BJ (cell line): ENCODE results near the gene RBBP5. TPM values are rescaled to one million over a fixed set of nuclear protein-coding genes. Genes with fewer than 3 reads are reported as not detected.

Experiments used
- CTCF ChIA-PET: fragments of 350-600 bp; formaldehyde crosslinking; extraction: SDS; loops from one replicate; lab custom pipeline; 2021; ENCODE audit warnings: antibody characterized with exemption, inconsistent platforms; lab: Yijun Ruan, JAX
- POLR2A ChIA-PET: fragments of 300-600 bp; sonication (Branson Sonifier 250); formaldehyde crosslinking; extraction: SDS; loops from one replicate; lab custom pipeline; 2021; ENCODE audit warnings: antibody characterized with exemption; lab: Charles Lee
- DNase-seq: peaks from one replicate; pipeline ENCODE4 v3.0.0-alpha.2; 2011; ENCODE audit warnings: low read depth
- H3K27me3 ChIP-seq: 2 replicates; pipeline ENCODE4 v1.6.0; 2011; ENCODE audit warnings: low read length; ENCODE audit not compliant: control insufficient read depth, insufficient read depth
- H3K36me3 ChIP-seq: 2 replicates; pipeline ENCODE4 v1.5.1; 2011; ENCODE audit warnings: low read length; ENCODE audit not compliant: control insufficient read depth, insufficient read depth
- H3K4me3 ChIP-seq: 2 replicates; pipeline ENCODE4 v1.5.1; 2011; ENCODE audit warnings: low read depth, mild to moderate bottlenecking, control low read depth, low read length
- polyA plus RNA-seq: library from polyadenylated mRNA; depleted of rRNA; stranded (reverse); fragments of >200 nt; gene quantifications from 2 replicates; pipeline ENCODE4 v1.2.3, GENCODE V29; 2011
- TF ChIP-seq, protein P1 (sequence below): IDR thresholded peaks from 2 replicates; pipeline ENCODE4 v1.5.1; 2011; ENCODE audit warnings: low read depth, mild to moderate bottlenecking, control low read depth, inconsistent platforms, low read length, moderate library complexity; ENCODE audit not compliant: insufficient read depth

RBBP5 gene
- polyA plus RNA-seq, 1 experiment, result 6.4 TPM

DNA sequence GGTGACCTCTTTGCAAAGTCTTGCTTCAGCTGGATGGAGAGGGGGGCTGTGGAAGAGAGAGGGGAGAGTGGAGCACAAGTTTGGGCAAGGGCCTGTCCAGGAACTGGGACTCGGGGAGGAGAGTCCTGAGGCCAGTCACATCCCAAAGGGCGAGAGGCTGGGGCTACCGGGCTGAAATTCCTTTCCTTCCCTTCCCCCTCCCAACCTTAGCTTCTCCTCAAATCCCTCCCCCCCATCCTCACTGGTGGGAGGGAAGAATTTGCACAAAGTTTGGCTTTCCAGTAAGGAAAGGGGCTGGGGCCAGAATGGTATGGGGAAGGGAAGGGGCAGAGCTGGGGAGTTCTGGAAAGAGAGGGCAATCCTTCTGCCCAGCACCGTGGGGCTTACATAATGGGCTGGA, 77.9 kb downstream of the RBBP5 start:
- H3K36me3 ChIP-seq, result no peaks in the 10 kb centered on the region
- H3K4me3 ChIP-seq, result no peak overlapping the region
- peaks cover 45% of the 10 kb centered on the region for H3K27me3 ChIP-seq
- ChIA-PET POLR2A (no interaction called here), CTCF (interaction anchor here (1.9 kb wide), 1 partner anchor 18 kb away, joined by 4 read pairs; no protein-coding TSS in a partner anchor)
- TF ChIP-seq, protein P1, sequence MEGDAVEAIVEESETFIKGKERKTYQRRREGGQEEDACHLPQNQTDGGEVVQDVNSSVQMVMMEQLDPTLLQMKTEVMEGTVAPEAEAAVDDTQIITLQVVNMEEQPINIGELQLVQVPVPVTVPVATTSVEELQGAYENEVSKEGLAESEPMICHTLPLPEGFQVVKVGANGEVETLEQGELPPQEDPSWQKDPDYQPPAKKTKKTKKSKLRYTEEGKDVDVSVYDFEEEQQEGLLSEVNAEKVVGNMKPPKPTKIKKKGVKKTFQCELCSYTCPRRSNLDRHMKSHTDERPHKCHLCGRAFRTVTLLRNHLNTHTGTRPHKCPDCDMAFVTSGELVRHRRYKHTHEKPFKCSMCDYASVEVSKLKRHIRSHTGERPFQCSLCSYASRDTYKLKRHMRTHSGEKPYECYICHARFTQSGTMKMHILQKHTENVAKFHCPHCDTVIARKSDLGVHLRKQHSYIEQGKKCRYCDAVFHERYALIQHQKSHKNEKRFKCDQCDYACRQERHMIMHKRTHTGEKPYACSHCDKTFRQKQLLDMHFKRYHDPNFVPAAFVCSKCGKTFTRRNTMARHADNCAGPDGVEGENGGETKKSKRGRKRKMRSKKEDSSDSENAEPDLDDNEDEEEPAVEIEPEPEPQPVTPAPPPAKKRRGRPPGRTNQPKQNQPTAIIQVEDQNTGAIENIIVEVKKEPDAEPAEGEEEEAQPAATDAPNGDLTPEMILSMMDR, result no peak
- no peak for DNase-seq

DNA sequence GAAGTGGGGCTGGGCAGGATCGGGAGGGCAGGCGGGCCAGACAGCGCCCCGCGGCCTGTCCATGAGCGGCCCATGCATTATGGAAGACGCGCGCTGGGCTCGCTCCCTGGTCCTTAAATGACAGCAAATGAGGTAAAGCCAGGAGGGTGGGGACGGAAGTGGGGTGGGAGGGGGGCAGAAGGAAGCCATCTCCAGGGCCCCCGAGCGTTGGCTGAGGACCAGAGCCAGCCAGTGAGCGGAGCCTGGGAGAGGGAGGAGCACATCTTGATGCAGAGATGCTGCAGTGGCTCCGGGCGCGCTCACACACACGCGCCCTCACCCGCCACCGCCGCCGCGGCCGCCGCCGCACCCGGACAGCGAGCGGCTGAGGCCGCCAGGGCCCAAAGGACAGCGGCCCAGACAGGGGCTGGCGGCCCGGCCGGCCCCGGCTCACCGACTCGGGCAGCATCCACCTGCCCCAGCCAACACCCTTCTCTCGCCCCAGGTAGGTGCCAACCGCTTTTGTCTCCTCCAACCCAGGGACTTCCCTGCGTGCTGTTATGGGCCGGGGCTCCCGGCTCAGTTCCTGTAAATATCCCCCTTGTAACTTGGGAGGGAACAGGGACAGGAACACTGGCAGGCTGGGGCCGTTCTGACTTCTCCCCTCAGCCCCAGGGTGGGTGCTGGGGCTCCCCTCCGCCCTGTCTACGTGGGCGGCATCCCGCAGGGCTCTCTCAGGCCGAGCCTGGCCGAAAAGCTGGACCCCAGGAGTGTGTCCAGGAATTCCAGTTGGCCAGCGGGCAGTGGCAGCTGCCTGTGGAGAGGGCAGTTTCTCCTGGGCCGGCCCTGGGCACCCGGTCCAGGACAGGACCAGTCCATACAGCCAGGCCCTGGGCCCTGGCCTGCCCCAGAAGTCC, 78.6 kb downstream of the RBBP5 start, which contains the start of gene CNTN2:
Gene CNTN2, plus strand, starts transcription at position 302 of the 896 bp plus-strand sequence. CDS start 9,974 bp downstream, outside the sequence.
- H3K36me3 ChIP-seq, result no peaks in the 10 kb centered on the region
- peaks cover 45% of the 10 kb centered on the region for H3K27me3 ChIP-seq
- no peak within 1 kb of the TSS for H3K4me3 ChIP-seq
- TF ChIP-seq, protein P1, result no peak
- DNase-seq, result no peak
- CTCF ChIA-PET, result interaction anchor here (1.9 kb wide), 1 partner anchor 19 kb away, joined by 4 read pairs; no protein-coding TSS in a partner anchor
- POLR2A ChIA-PET, result no interaction called here

DNA sequence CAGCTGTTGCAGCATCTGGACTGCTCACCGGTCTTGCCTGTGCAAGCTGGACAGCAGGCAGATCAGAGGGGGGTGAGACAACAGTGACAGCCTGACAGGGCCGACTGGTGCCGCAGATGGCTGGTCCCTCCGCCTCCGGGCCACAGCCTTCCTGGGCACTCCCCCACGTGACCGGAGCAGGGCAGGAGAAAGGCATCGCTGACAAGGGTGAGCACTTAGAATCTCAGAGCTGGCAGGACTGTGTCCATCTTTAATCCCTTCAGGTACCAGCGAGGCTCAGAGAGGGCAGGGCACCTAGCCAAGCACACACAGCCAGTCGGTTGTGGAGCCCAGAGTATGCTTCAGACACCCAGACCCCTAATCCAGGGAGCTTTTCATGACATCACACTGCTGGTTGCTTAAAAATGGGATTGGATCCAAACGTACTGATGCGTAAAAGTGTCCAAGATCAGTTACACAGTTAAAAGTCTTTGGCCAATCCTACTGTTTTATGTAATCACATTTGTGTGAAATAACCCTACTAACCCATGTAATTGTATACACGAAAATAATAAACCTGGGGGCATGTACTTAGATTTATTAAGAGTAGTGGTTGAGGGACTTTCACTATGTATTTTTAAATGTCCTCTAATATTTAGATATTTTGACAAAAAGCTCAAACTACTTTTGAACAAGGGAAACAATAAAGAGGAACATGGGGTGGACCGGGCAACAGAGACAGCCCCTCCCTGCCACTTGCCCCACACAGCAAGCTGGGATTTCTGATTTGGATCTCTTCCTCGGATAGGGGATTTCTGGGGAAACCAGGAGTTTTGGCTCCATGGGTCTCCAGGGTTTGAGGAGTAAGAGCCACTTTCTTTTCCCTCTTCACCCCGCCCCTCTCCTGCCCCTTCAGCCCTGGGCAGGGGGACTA, 79.5 kb downstream of the RBBP5 start:
- H3K27me3 ChIP-seq, result peaks cover 38% of the 10 kb centered on the region
- DNase-seq, result no peak
- ChIA-PET CTCF (interaction anchor here (1.0 to 1.4 kb wide), 2 partner anchors 12 to 15 kb away, joined by 3 read pairs; no protein-coding TSS in a partner anchor), POLR2A (interaction anchor here (0.6 kb wide), 1 partner anchor 32 kb away, joined by 3 read pairs; no protein-coding TSS in a partner anchor)
- H3K4me3 ChIP-seq, result no peak overlapping the region
- TF ChIP-seq, protein P1, result no peak
- H3K36me3 ChIP-seq, result no peaks in the 10 kb centered on the region

DNA sequence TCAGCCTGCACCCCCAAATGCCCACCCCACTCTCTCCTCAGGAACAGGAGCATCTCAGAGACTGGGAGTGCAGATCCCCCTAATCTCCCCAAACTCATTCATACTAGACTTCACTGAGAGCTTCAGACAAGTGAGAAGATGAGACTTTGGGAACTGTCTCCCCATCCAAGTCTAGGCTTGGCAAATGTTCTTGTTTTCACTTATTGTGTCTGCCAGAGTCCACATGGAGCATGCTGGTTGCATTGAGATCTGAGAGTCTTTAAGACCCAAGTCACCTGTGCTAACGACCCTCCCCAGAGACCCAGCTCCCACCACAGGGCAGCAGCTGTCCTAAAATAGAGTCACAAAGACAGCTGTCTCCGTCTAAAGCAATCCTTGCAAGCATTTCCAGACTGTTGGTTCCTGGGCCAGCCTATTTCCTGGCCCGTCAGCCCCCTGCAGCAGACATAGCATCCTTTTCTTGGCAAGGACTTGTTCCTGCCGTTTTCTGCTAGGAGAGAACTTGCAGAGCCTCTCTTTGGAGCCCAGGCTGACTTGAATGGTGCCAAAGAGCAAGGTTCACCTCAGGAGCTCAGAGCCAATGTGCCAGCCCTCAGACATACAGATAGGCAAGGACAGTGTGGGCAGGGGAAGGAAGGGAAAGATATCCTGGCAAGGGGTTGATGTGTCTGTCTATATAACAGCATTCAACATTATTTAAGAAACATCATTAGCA, 80.6 kb downstream of the RBBP5 start:
- no peak for DNase-seq
- POLR2A ChIA-PET, result no interaction called here
- Histone ChIP-seq H3K4me3 (no peak overlapping the region), H3K27me3 (peaks cover 38% of the 10 kb centered on the region), H3K36me3 (no peaks in the 10 kb centered on the region)
- TF ChIP-seq, protein P1, result no peak
- CTCF ChIA-PET, result interaction anchor here (0.6 to 1.4 kb wide), 4 partner anchors 13 to 74 kb away, joined by 3 read pairs; no protein-coding TSS in a partner anchor
